ENCODE measurements around the gene PSPN.
"Not testable (repeated sequence)": the region's sequence is repeated elsewhere in the genome, so short reads cannot be mapped to it uniquely, and the experiment has no call there.

PSPN gene

DNA sequence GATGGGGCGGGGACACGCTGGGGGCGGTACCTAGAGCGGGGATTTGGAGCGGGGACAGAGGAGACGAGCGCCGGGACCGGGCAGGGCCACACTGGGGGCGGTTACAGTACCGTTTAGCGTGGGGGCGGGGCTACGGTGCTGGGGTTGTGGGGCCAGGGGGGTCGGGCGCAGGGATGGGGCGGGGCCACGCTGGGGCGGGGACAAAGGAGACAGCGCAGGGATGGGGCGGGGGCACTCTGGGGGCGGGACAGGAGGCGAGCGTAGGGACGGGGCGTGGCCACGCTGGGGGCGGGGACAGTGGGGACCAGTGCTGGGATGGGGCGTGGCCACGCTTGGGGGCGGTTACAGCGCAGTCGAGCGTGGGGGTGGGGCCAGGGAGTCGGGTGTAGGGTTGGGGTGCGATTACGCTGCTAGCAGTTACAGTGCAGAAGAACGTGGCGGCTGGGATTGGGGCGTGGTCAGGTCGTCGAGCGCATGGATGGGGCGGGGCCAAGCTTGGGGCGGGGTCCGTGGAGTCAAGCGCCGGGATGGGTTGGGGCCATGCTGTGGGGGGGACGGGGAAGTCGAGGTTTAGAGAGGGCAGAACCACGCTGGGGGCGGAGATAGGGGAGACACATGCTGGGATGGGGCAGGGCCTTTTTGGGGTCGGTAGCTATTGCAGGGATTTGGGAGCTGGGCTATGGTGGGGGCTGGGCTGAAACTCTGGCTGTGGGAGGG lies 2.5 kb downstream of the PSPN start:
- DNase-seq: peak; percentile 99

DNA sequence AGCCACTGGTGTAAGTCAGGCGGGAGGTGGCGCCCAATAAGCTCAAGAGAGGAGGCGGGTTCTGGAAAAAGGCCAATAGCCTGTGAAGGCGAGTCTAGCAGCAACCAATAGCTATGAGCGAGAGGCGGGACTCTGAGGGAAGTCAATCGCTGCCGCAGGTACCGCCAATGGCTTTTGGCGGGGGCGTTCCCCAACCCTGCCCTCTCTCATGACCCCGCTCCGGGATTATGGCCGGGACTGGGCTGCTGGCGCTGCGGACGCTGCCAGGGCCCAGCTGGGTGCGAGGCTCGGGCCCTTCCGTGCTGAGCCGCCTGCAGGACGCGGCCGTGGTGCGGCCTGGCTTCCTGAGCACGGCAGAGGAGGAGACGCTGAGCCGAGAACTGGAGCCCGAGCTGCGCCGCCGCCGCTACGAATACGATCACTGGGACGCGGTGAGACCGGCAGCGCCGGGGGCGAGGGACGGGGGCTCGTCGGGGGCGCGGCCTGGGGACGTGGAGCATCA lies 3.1 kb downstream of the PSPN start, which contains the start of gene ALKBH7:
Gene ALKBH7 (plus strand): TSS at position 201 of the 502 bp plus-strand sequence. CDS start 27 bp downstream, at position 228.
- DNase-seq: peak; percentile 98

DNA sequence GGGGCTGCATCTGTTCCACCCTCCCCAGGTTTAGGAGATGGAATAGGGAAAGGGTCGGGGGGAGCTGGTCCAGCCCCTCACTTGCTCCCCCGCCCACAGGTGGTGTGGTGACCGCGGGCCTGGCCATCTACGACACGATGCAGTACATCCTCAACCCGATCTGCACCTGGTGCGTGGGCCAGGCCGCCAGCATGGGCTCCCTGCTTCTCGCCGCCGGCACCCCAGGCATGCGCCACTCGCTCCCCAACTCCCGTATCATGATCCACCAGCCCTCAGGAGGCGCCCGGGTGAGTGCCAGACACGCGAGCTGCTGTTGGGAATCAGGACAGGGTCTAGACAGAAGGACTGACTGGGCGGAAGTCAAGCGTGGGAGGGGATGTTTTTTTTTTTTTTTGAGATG lies 11.4 kb downstream of the PSPN start:
- no peak for DNase-seq

DNA sequence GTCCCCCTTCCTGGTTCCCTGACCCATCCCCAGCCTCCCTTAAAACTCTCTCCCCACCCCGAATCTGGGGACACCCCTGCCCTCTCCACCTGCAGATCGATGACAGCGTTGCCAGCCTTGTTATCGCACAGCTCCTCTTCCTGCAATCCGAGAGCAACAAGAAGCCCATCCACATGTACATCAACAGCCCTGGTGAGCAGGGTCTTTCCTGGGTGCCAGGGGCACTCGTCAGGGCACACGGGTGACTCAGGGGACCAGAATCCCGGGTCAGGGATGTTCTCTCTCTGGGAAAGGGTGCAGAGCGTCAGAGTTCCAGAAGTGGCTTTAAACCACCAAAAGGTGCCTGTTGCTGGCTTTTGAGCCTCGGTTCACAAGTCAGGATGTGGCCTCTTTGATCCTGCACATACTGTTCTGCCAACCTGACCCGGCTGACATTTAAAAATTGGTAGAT lies 13.4 kb downstream of the PSPN start:
- DNase-seq: peak; percentile 14

DNA sequence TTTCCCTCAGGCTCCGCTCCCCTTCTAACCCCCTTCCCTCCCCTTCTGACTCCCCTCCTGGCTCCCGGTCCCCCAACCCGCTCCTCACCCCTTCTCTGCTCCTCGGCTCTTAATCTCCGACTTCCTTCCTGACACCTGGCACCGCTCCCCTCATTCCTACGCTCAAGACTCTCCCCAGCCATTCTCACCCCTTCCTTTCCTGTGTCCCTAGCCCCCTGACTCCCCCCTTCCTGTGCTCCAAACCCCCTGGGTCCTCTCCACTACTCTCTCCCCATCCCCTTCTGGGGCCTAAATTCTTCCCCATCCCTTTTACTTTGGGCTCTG lies 13.7 kb downstream of the PSPN start:
- no peak for DNase-seq

DNA sequence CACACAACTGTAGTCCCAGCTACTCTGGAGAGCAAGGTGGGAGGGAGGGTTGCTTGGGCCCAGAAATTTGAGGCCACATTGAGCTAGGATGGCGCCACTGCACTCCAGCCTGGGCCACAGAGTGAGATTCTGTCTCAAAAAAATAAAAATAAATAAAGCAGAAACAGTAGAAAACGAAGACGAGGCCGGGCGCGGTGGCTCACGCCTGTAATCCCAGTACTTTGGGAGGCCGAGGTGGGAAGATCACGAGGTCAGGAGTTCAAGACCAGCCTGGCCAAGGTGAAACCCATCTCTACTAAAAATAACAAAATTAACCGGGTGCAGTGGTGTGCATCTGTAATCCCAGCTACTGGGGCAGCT lies 14.9 kb downstream of the PSPN start:
- not testable (repeated sequence) for DNase-seq

DNA sequence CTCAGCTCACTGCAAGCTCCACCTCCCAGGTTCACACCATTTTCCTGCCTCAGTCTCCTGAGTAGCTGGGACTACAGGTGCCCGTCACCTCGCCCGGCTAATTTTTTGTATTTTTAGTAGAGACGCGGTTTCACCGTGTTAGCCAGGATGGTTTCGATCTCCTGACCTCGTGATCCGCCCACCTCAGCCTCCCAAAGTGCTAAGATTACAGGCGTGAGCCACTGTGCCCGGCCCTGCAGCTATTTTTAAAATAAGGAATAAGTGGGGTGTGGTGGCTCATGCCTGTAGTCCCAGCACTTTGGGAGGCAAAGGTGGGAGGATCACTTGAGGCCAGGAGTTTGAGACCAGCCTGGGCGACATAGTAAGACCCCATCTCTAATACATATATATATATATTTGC lies 15.3 kb downstream of the PSPN start:
- not testable (repeated sequence) for DNase-seq

DNA sequence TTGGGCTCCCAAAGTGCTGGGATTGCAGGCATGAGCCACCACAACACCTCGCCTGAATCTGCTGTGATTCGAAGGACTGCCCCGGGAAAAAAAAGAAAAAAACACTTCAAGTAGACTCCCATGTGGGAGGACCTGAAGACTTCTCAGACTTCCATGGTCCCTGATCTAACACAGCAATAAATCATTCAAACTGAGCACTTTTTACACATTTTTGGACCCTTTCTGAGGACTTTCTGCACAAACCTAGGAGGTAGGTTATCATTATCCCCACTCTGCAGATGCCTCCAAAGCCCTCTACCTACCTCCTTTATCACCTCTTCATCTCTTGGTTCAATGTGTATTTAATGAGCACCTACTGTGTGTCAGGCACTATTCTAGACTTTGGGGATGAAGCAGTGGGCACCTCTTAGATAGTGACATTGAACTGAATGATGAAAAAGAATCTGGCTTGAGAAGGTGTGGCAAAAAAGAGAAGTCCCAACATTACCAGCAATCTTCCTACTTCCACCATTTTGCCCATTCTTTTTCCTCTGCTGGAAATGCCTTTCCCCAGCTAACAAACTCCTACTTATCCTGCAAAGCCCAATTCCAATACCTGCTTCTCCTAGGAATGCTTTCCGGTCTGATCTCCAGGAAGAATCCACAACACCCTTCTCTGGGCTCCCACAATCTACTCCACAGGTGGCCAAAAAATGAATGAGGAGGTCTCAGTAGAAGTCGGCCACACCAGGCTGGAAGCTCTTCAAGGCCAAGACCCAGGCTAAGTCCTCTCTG lies 16.0 kb downstream of the PSPN start:
- no peak for DNase-seq

DNA sequence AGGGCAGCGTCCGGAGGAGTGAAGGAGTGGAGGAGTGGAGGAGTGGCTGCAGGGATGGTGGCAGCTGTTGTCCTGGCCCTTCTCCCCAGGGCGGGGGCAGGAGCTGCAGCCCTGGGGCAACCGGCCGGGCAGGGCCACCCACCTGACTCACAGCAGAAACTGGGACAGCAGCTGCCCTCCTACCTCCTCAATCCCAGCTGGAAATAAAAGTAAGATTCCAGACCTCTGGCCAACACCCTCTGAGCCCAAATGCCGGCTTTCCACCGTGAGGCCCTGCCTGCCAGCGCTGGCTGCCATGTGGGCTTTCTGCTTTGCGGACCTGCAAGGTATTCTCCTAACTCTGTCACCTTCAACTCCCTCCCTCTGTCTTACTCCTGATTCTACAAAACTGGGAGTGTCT lies 17.7 kb downstream of the PSPN start:
- no peak for DNase-seq

DNA sequence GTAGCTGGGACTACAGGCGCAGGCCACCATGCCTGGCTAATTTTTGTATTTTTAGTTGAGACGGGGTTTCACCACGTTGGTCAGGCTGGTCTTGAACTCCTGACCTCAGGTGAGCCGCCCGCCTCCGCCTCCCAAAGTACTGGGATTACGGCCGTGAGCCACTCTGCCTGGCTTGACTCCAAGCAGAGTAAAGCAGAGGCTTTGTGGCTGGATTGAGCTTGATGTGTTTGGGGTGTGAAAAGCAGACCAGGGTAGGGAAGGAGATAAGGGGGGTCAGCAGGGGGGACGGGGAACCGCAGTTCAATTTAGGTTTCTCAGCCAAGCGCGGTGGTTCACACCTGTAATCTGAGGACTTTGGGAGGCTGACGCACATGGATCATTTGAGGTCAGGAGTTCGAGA lies 18.6 kb downstream of the PSPN start:
- DNase-seq: no peak

DNA sequence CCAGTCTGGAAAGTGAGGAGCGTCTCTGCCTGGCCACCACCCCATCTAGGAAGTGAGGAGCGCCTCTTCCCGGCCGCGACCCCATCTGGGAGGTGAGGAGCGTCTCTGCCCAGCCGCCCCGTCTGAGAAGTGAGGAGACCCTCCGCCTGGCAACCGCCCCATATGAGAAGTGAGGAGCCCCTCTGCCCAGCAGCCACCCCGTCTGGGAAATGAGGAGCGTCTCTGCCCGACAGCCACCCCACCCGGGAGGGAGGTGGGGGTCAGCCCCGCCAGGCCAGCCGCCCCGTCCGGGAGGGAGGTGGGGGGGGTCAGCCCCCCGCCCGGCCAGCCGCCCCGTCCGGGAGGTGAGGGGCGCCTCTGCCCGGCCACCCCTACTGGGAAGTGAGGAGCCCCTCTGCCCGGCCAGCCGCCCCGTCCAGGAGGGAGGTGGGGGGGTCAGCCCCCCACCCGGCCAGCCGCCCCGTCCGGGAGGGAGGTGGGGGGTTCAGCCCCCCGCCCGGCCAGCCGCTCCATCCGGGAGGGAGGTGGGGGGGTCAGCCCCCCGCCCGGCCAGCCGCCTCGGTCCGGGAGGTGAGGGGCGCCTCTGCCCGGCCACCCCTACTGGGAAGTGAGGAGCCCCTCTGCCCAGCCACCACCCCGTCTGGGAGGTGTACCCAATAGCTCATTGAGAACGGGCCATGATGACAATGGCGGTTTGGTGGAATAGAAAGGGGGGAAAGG lies 20.3 kb downstream of the PSPN start:
- not testable (repeated sequence) for DNase-seq

DNA sequence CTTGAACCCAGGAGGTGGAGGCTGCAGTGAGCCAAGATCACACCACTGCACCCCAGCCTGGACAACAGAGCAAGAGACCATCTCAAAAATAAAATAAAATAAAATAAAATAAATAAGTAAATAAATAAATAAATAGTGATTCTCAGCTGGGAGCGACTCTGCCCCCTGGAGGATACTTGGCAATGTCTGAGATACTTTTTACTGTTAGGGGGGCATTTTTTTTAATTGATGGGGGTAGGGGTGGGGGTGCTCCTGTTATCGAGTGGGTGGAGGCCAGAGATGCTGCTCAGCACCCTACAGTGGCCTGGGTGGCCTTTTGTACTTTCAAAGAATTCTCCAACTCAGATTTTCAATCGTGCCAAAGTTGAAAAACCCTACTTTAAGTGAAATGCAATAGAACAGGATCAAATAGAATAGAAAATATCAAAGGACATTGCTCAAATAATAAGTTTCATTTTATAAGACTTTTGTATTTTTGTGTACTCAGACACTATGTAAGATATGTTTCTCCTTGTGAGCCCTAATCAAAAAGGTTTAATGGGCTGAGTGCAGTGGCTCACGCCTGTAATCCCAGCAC lies 21.5 kb downstream of the PSPN start:
- no peak for DNase-seq

DNA sequence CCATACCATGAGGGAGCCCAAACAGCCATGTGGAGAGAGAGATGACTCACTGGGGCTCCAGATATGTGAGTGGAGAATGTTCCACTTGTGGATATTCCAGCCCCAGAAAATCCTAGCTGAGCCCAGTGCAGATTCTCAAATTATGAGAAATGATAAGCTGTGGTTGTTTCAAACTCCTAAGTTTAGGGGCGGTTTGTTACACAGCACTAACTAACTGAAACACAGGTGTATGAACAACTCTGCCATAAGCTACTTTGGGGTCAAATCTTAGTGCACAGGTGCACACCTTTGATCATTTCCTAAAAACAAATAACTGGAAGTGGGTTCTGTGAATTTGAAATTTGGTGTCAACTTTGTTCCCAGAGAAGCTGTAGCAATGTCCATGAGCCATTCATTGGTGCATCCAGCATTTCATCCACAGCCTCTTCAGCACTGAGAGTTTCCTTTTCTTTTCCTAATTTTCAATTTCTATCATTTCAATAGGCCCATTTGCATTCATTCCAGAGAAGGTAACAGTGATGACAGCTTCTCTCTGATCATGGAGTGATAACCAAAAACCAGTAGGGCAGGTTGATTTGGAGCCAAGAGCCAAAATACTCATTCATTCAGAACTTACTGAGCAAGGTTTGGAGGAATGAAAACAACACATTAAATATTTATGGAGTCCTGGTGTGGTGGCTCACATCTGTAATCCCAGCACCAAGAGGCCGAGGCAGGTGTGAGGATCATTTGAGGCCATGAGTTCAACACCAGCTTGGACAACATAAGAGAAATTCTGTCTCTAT lies 23.2 kb downstream of the PSPN start:
- DNase-seq: no peak

DNA sequence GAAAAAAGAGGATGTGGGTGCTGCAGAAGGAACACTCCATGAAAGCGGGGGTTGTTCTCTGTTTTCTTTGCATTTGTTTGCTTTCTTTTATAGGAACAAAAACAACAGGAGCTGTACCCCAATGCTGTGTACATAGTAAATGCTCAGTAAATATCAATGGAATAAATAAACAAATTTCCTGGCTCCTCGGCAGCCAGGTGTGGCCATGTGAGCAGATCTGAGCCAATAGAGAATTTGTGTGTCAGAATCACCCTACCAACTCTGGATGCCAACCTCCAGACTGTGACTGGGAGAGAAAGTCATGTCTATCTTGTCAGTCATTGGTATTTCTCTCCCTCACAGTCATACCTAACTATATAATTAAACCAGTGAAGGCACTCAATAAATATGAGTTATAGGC lies 25.0 kb downstream of the PSPN start:
- DNase-seq: no peak

DNA sequence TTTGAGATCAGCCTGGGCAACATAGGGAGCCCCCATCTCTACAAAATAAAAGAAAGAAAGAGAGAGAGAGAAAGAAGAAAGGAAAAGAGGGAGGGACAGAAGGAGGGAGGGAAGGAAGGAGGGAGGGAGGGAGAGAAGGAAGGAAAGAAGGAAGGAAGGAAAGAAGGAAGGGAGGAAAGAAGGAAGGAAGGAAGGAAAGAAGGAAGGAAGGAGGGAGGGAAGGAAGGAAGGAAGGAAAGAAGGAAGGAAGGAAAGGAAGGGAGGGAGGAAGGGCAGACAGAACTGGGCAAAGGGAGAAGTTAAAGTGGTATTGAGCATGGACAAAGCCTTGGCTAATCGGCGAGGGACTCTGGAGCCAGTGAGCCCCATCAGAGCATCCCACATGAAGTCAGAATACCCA lies 26.5 kb downstream of the PSPN start:
- DNase-seq: not testable (repeated sequence)

DNA sequence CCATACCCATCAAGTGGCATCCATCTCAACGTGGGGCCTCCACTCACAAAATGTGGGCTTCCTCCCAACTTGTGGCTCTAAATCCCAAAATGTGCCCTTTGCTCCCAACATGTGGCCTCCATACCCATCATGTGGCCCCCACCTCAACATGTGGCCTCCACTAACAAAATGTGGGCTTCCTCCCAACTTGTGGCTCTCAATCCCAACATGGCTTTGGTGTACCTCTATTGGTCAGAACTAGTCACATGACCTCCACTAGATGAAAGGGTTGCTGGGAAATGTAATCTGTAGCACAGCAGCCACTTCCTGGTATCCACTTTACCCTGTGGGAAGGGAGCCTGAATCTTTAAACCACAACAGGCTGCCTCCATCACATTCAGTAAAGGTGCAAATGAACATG lies 32.3 kb downstream of the PSPN start:
- DNase-seq: no peak

DNA sequence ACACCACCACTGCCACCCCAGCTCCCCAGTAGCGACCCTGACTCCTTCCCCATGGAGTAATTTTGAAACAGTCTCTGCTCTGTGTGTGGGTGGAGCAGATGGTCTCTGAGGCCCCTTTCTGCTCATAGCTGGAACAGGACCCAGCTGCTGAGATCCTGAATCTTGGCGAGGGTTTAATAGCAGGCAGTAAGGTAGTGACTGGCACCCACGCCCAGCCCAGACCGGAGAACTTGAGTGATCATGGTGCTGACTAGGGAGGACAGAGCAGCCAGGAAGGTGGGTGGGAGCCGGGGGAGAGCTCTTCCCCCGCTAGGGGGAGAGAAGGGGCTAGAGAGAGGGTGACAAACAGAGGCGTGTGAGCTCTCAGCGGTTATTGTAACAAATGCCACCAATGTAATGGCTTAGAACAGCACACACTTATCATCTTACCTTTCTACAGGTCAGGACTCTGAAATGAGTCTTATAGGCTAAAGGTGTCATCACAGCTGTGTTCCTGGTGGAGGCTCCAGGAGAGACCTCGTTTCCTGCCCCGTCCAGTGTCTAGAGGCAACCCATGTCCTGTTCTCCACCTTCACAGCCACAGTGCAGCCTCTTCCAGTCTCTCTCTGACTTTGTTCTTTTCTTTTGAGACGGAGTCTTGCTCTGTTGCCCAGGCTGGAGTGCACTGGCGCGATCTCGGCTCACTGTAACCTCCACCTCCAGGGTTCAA lies 35.1 kb downstream of the PSPN start:
- DNase-seq: no peak

DNA sequence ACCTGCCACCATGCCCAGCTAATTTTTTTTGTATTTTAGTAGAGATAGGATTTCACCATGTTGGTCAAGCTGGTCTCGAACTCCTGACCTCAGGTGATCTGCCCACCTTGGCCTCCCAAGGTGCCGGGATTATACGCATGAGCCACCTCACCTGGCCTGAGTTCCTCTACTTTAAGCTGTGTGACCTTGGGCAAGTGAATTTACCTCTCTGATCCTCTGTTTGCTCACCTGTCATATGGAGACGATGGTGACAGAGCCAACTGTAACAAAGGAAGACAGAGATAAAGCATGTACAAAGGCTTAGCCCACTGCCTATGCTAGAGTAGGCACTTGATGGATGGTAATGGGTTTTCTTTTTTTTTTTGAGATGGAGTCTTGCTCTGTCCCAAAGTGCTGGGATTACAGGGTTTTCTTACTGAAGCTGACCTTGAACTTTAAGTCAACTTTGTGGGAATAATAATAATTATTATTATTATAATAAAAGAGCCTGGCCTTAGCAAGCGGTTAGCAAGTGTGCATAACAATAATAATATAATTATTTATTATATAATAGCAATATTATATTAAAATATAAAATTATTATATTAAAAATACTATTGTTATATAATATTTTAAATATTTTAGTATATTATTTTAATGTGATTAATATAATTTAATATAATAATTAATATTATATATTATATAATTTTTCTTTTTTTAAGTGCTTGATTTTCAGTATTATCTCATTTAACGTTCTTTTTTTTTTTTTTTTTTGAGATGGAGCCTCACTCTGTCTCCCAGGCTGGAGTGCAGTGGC lies 41.0 kb downstream of the PSPN start:
- DNase-seq: no peak

DNA sequence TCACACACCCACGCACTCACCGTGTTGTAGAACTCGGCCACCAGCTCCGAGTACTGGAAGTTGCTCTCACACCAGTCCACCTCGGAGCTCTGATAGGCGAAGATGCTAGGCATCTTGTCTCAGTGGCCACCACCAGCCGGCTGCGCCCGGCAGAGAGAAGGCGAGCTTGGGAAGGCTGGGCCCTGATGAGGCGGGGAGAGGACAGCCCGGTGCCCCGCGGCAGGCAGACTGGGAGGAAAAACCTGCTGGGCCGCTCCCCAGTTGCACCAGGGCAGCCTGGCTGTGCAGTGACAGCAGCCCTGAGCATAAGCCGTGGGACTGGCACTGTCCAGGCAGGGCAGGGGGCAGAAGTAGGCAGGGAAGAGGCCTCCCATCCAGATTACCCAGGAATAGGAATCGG lies 42.3 kb downstream of the PSPN start, which contains the start of gene ACER1:
Gene ACER1 (minus strand): TSS at position 174 of the 400 bp plus-strand sequence. CDS start 61 bp downstream, at position 113.
- DNase-seq: no peak

DNA sequence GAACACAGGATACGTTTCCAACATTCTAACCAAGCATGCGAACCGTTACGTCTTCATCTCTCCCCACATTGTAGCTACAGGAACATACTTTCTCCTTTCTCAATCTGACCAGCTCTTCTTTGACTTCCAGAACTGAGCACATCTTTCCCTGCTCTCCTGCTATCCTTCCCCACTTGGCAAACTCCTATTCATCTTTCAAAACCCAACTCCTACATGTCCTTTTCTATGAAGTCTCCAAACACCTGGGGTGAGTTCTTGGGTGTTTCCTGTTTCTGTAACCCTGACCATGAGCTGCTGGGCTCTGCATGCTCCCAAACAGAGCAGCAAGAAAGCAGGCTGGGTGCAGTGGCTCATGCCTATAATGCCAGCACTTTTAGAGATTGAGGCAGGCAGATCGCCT lies 48.9 kb downstream of the PSPN start:
- DNase-seq: no peak

DNA sequence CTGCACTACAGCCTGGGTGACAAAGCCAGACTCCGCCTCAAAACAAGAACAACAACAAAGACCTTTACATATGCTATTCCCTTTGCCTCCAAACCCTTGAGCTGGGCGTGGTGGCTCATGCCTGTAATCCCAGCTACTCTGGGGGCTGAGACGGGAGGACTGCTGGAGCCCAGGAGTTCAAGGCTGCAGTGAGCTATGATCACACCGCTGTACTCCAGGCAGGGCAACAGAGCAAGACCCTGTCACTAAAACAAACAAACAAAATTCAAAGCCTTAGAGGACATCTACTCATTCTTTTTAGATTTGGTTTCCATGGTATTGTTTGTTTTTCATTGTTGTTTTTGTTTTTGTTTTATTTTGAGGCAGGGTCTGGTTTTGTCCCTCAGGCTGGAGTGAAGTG lies 50.1 kb downstream of the PSPN start:
- no peak for DNase-seq
